WERI-Rb-1 (cell line): ENCODE results near the gene MTREX.

Experiments
- DNase-seq: peaks from one replicate; pipeline ENCODE4 v3.0.0-alpha.2; 2020
- H3K27ac ChIP-seq: fragments of 250-450 bp; sonication (Bioruptor Pico); 2 replicates; pipeline ENCODE4 v1.5.1; 2020; ENCODE audit warnings: mild to moderate bottlenecking, moderate library complexity
- H3K27me3 ChIP-seq: fragments of 250-450 bp; sonication (Bioruptor Pico); 2 replicates; pipeline ENCODE4 v1.5.1; 2021; ENCODE audit warnings: mild to moderate bottlenecking, low read depth, moderate library complexity; ENCODE audit not compliant: insufficient read depth, severe bottlenecking
- H3K36me3 ChIP-seq: fragments of 250-450 bp; sonication (Bioruptor Pico); 2 replicates; pipeline ENCODE4 v1.5.1; 2020; ENCODE audit warnings: mild to moderate bottlenecking, moderate library complexity
- H3K4me3 ChIP-seq: 2 replicates; pipeline ENCODE4 v1.5.1; 2011; ENCODE audit warnings: low read depth, mild to moderate bottlenecking, control low read depth, low read length
- H3K9me3 ChIP-seq: fragments of 250-450 bp; sonication (Bioruptor Pico); 2 replicates; pipeline ENCODE4 v1.5.1; 2021; ENCODE audit warnings: mild to moderate bottlenecking, moderate library complexity; ENCODE audit not compliant: severe bottlenecking
- TF ChIP-seq, protein P1 (sequence below): IDR thresholded peaks from 2 replicates; pipeline ENCODE4 v1.5.1; 2011; ENCODE audit warnings: low read depth, mild to moderate bottlenecking, control low read depth, inconsistent platforms, low read length

The MTREX gene

DNA sequence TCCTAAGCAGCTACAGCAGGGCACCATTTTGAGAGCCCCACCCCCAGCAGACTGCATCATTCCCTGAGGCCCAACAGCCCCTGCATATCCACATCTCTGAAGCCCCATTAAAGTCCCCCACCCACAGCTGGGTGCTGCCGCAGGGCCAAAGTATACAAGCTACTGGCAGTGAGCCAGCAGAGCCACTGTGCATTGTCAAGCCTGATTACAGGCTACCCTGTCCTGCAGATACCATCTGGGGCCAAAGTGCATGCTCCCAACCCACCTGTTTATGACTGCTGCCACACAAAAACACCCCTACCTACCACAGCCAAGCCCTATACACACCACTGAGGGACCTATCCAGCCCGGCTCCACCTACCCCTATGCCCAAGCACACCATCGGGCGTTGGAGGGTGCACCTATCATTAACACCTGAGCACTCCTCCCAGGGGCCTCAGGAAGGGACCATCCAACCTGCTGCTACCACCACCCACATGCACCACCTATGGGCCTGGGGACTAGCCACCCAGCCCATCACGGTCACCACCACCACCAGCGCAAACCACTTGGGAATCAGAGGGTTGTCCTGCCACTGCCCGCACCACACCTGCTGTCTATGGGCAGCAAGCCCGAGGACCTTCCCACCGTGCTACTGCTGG lies 121.9 kb downstream of the MTREX start:
- Histone ChIP-seq H3K9me3 (peaks cover 4% of the 10 kb centered on the region), H3K27ac (no peak overlapping the region), H3K36me3 (peaks cover 48% of the 10 kb centered on the region), H3K27me3 (no peaks in the 10 kb centered on the region), H3K4me3 (no peak overlapping the region)
- no peak for DNase-seq
- TF ChIP-seq, protein P1, sequence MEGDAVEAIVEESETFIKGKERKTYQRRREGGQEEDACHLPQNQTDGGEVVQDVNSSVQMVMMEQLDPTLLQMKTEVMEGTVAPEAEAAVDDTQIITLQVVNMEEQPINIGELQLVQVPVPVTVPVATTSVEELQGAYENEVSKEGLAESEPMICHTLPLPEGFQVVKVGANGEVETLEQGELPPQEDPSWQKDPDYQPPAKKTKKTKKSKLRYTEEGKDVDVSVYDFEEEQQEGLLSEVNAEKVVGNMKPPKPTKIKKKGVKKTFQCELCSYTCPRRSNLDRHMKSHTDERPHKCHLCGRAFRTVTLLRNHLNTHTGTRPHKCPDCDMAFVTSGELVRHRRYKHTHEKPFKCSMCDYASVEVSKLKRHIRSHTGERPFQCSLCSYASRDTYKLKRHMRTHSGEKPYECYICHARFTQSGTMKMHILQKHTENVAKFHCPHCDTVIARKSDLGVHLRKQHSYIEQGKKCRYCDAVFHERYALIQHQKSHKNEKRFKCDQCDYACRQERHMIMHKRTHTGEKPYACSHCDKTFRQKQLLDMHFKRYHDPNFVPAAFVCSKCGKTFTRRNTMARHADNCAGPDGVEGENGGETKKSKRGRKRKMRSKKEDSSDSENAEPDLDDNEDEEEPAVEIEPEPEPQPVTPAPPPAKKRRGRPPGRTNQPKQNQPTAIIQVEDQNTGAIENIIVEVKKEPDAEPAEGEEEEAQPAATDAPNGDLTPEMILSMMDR: no peak

DNA sequence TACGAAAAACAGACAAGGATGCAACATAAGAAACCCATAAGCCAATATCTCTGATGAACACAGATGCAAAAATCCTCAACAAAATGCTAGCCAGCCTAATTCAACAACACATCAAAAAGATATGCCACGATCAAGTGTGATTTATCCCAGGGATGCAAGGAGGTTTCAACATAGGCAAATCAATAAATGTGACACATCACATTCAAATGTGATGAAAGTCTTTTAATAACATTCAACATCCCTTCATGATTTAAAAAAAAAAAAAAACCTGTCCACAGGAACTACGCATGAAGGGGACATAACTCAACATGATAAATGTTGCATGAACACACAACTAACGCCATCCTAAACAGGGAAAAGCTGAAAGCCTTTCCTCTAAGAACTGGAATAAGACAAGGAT lies 124.8 kb downstream of the MTREX start:
- no peak for DNase-seq
- Histone ChIP-seq H3K27ac (no peak overlapping the region), H3K36me3 (peaks cover 30% of the 10 kb centered on the region), H3K27me3 (no peaks in the 10 kb centered on the region), H3K9me3 (peaks cover 4% of the 10 kb centered on the region), H3K4me3 (no peak overlapping the region)
- TF ChIP-seq, protein P1: no peak

DNA sequence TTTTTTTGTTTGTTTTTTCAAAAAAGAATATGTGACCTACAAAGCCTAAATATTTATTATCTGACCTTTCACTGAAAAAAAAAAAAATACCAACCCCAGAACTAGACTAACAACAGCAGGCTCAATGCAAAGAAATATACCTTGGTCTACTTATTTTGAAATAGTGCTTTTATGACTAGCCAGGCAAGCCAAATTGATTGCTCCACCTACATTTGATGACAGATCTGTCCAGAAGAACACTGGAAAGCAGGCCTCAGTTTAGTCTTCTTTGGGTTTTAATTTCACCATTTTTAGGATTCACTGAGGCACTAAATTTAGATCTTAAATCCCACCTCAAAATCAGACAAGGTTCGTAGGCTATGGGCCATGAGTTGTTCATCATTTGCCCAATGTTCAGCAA lies 129.7 kb downstream of the MTREX start:
- no peak overlapping the region for H3K27ac ChIP-seq

DNA sequence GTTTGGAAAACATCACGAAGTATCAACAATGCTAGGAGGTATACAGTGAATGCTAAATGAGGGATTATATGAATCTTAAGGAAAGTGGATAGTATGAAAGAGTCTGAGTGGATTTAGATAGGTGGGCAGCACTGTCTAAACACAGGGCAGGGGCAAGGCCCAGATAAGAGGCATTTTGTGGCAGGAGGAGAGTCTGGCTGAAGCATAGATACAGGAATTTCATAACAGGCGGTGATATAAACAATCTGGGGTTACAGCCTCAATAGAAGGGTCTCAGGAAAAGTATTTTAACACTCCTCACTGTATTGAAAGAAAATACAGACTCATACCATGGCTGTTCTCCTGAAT lies 130.0 kb downstream of the MTREX start:
- Histone ChIP-seq H3K27ac (no peak overlapping the region), H3K4me3 (no peak overlapping the region), H3K36me3 (no peaks in the 10 kb centered on the region), H3K9me3 (peaks cover 2% of the 10 kb centered on the region), H3K27me3 (no peaks in the 10 kb centered on the region)
- TF ChIP-seq, protein P1: no peak
- no peak for DNase-seq

More for the DNA sequence above, 129.7 kb downstream of the MTREX start:
- H3K36me3 ChIP-seq: no peaks in the 10 kb centered on the region; the same call in 1 of the 2 replicates
- H3K27me3 ChIP-seq: no peaks in the 10 kb centered on the region
- TF ChIP-seq, protein P1: no peak
- H3K9me3 ChIP-seq: peaks cover 2% of the 10 kb centered on the region
- no peak for DNase-seq
- H3K4me3 ChIP-seq: no peak overlapping the region

DNA sequence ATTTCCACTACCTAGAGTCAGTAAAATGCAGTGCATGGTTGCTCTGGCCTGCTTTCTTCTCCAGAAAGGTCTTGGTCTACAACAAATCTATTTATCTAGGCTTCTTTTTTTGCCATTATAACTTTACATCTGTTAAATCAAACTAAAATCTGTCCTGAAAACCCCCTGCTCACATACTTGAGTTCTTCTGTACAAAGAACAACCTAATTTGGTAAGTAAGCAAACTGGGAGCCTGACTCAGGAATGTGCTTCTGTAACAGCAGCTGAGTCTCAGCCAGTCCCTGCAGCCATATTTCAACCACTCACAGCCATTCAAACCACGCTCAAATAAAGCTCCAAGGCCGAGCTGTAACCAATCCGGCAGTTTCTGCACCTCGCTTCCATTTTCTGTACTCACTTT lies 131.2 kb downstream of the MTREX start:
- no peaks in the 10 kb centered on the region for H3K27me3 ChIP-seq
- no peak overlapping the region for H3K27ac ChIP-seq
- TF ChIP-seq, protein P1: no peak
- H3K9me3 ChIP-seq: no peaks in the 10 kb centered on the region
- no peak overlapping the region for H3K4me3 ChIP-seq
- no peaks in the 10 kb centered on the region for H3K36me3 ChIP-seq
- DNase-seq: no peak

DNA sequence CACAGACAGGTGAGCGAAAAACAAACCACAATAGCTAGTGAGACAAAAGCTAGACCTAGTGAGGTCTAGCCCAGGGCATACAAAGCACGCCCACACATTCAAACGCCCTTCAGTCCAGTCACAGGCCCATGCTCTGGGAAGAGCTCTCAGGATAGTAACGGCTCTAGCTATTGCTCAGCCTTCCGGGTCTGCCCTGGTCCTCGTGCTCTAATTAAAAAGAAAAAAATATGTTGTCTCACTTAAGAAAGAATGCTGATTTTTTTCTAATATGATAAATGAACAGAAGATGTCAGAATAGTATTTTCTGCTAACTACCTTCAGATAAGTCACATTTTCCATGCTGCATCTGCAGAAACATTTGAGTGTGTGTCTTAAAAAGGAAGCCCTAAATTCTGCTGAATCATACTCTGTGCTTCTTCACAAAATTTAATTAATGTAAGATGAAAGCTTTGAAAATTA lies 132.4 kb downstream of the MTREX start:
- Histone ChIP-seq H3K27me3 (no peaks in the 10 kb centered on the region), H3K36me3 (no peaks in the 10 kb centered on the region), H3K4me3 (no peak overlapping the region), H3K27ac (no peak overlapping the region), H3K9me3 (no peaks in the 10 kb centered on the region)
- TF ChIP-seq, protein P1: no peak
- no peak for DNase-seq
